Endometrial microvascular endothelial cells (primary cell): Measurements from ENCODE around the gene GPR45. TPM values are rescaled to one million over a fixed set of nuclear protein-coding genes. Genes with fewer than 3 reads are reported as not detected.

Source experiments
- in situ Hi-C: cut with HindIII; loops from 2 replicates; pipeline ENCODE4 v1.10.0; 2017; ENCODE audit warnings: low sequenced_read_pairs, low pct_unique_long_range_greater_than_20kb; ENCODE audit errors: inconsistent ontology term
- total RNA-seq: library from RNA; depleted of rRNA; stranded (reverse); fragments of >200 nt; gene quantifications from one replicate; pipeline ENCODE4 v1.2.3, GENCODE V29; 2015; ENCODE audit errors: inconsistent ontology term

The GPR45 gene
- total RNA-seq, 1 donor from 2014 or later, result not detected

GRCh38 chr2:105290981-105291660 is 49.6 kb downstream of the GPR45 start:
- in situ Hi-C loops, result no loop called here

GRCh38 chr2:105291981-105292380 is 50.4 kb downstream of the GPR45 start:
- in situ Hi-C loops, result no loop called here

Other genes starting within 250 kb of the GPR45 start
- 21.3 TPM for gene MRPS9, start 203.7 kb upstream of the GPR45 start, total RNA-seq
- gene TGFBRAP1, start 88.0 kb downstream of the GPR45 start, total RNA-seq, result 29.0 TPM
- 24.2 TPM for gene C2orf49, start 95.8 kb downstream of the GPR45 start, total RNA-seq
- 200 TPM for gene FHL2, start 157.3 kb downstream of the GPR45 start, total RNA-seq